ENCODE results near the gene SRGAP1. TPM values are rescaled to one million over a fixed set of nuclear protein-coding genes. Genes with fewer than 3 reads are reported as not detected.

The SRGAP1 gene
- total and polyA plus RNA-seq, 4 donors: 1.8 to 12.4 (median 6.2) TPM

DNA sequence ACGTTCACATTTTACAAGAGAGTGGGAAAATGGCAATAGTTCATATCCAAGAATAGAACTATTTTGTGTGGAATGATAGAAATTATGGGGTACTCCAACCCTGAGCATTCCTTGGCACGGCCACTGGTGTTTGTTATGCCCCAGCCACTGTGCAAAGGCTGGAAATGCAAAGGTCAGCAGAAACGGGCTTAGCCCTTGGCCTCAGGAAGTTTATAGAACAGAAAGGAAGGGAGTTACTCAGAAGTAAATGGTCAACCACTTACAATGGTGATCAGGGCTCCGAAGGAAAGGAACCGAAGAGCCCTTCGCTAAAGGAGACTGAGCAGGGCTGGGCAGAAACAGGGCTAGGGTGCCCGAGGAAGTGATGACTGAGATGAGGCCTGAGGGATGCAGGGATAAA lies 332.5 kb downstream of the SRGAP1 start:
- Histone ChIP-seq H3K9me3 (ENCODE audit: control insufficient read depth in 4 of 4, insufficient read depth in 3 of 4, low read length in 3 of 4) (no peaks in the 10 kb centered on the region), H3K36me3 (ENCODE audit: control insufficient read depth in 4 of 4, insufficient read depth in 4 of 4, low read length in 4 of 4) (no peaks in the 10 kb centered on the region), H3K4me3 (no peak overlapping the region), H3K27ac (ENCODE audit: low read depth in 1 of 2, low read length in 1 of 2) (no peak overlapping the region), H3K27me3 (ENCODE audit: control insufficient read depth in 3 of 3, insufficient read depth in 3 of 3, low read length in 2 of 3) (no peaks in the 10 kb centered on the region), H3K9ac (ENCODE audit: insufficient read depth in 1 of 2, low read length in 2 of 2) (no peak overlapping the region), H3K4me1 (ENCODE audit: control insufficient read depth in 5 of 5, insufficient read depth in 5 of 5, low read length in 5 of 5) (peaks cover 3 to 23% (median 9%) of the 10 kb centered on the region in 5 donors)
- TF ChIP-seq, protein P1, sequence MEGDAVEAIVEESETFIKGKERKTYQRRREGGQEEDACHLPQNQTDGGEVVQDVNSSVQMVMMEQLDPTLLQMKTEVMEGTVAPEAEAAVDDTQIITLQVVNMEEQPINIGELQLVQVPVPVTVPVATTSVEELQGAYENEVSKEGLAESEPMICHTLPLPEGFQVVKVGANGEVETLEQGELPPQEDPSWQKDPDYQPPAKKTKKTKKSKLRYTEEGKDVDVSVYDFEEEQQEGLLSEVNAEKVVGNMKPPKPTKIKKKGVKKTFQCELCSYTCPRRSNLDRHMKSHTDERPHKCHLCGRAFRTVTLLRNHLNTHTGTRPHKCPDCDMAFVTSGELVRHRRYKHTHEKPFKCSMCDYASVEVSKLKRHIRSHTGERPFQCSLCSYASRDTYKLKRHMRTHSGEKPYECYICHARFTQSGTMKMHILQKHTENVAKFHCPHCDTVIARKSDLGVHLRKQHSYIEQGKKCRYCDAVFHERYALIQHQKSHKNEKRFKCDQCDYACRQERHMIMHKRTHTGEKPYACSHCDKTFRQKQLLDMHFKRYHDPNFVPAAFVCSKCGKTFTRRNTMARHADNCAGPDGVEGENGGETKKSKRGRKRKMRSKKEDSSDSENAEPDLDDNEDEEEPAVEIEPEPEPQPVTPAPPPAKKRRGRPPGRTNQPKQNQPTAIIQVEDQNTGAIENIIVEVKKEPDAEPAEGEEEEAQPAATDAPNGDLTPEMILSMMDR (IDR thresholded peaks at IDR 0.05; ENCODE audit: control extremely low read depth, extremely low read depth): no peak
- 65 to 79% methylated on average over 7 of the region's 7 CpGs for WGBS, 2 donors
- ATAC-seq (ENCODE audit: insufficient read depth, low FRiP score) (no peak), DNase-seq (peak in 1 of 3 donors; percentile 13)

DNA sequence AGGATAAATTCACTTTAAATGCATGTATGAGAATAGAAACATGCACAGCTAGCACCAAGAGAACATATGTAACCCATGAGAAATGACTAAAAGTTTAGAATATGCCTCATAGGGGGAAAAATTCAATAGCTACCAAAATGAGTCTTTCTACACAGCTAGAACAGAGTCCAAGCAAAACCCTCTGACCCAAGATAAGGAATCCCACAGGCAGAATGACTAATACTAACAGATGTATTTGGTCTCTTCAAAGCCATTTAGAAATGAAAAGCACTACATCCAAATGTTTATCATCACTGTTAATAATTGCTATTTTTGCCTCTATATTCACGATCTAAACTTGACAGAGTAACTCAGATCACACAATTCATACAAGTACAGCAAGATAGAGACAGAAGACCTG lies 333.6 kb downstream of the SRGAP1 start:
- ATAC-seq (ENCODE audit: insufficient read depth, low FRiP score): peak; percentile 7
- Histone ChIP-seq H3K4me1 (ENCODE audit: control insufficient read depth in 5 of 5, insufficient read depth in 5 of 5, low read length in 5 of 5) (peaks cover 3 to 23% (median 12%) of the 10 kb centered on the region in 5 donors), H3K36me3 (ENCODE audit: control insufficient read depth in 4 of 4, insufficient read depth in 4 of 4, low read length in 4 of 4) (no peaks in the 10 kb centered on the region), H3K9me3 (ENCODE audit: control insufficient read depth in 4 of 4, insufficient read depth in 3 of 4, low read length in 3 of 4) (no peaks in the 10 kb centered on the region), H3K27ac (ENCODE audit: low read depth in 1 of 2, low read length in 1 of 2) (no peak overlapping the region), H3K9ac (ENCODE audit: insufficient read depth in 1 of 2, low read length in 2 of 2) (no peak overlapping the region), H3K27me3 (ENCODE audit: control insufficient read depth in 3 of 3, insufficient read depth in 3 of 3, low read length in 2 of 3) (no peaks in the 10 kb centered on the region), H3K4me3 (no peak overlapping the region)
- TF ChIP-seq, protein P1 (IDR thresholded peaks at IDR 0.05; ENCODE audit: control extremely low read depth, extremely low read depth): no peak
- DNase-seq: peak in 1 of 3 donors; percentile 21
- 62 to 86% methylated on average over 1 of the region's 1 CpG for WGBS, 2 donors

DNA sequence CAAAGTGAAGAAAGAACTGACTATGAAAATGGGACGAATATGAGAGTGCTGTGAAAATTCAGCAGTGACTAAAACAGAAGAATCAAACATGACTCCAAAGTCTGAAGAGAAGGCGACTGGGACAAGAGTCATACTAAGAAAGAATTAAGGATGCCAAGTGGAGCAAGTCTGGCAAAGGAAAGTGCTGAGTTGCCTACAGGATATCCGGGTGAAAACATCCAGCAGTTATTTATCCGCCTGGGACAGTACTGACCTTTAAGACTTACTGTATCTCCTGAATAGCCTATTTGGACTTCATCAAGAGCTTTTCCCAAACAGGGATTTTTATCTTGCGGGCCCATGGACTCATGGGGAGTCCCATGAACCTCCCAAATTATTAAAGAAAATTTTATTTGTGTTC lies 336.5 kb downstream of the SRGAP1 start:
- 61 to 78% methylated on average over 5 of the region's 5 CpGs for WGBS, 2 donors
- Histone ChIP-seq H3K9ac (ENCODE audit: insufficient read depth in 1 of 2, low read length in 2 of 2) (no peak overlapping the region), H3K27ac (ENCODE audit: low read depth in 1 of 2, low read length in 1 of 2) (peak overlapping the region in 1 of 2 donors; percentile 79), H3K27me3 (ENCODE audit: control insufficient read depth in 3 of 3, insufficient read depth in 3 of 3, low read length in 2 of 3) (no peaks in the 10 kb centered on the region), H3K36me3 (ENCODE audit: control insufficient read depth in 4 of 4, insufficient read depth in 4 of 4, low read length in 4 of 4) (no peaks in the 10 kb centered on the region), H3K4me1 (ENCODE audit: control insufficient read depth in 5 of 5, insufficient read depth in 5 of 5, low read length in 5 of 5) (peaks cover 1 to 23% (median 12%) of the 10 kb centered on the region in 5 donors), H3K9me3 (ENCODE audit: control insufficient read depth in 4 of 4, insufficient read depth in 3 of 4, low read length in 3 of 4) (no peaks in the 10 kb centered on the region), H3K4me3 (no peak overlapping the region)
- DNase-seq (peak; percentile 14 to 81 (median 63)), ATAC-seq (ENCODE audit: insufficient read depth, low FRiP score) (peak; percentile 17)
- TF ChIP-seq, protein P1 (IDR thresholded peaks at IDR 0.05; ENCODE audit: control extremely low read depth, extremely low read depth): no peak

All from lung (tissue), 12 donors.